ENCODE results near the gene CNTN1. TPM values are rescaled to one million over a fixed set of nuclear protein-coding genes. Genes with fewer than 3 reads are reported as not detected.
"Not testable (repeated sequence)": the region's sequence is repeated elsewhere in the genome, so short reads cannot be mapped to it uniquely, and the experiment has no call there.

CNTN1 gene
- total RNA-seq, 1 experiment from 2014 or later, result 6.5 TPM

GRCh38 chr12:41076114-41076513, 383.9 kb downstream of the CNTN1 start:
- no peak overlapping the region for H3K4me3 Mint-ChIP-seq
- Histone ChIP-seq H3K23me2 (ENCODE audit: insufficient read length, low read depth, low read length, poor library complexity, severe bottlenecking) (no peaks in the 10 kb centered on the region), H2AFZ (ENCODE audit: low read length) (no peak overlapping the region), H3K18ac (ENCODE audit: insufficient read length, low read depth, low read length) (no peak overlapping the region), H3K27me3 (ENCODE audit: insufficient read depth, low read length) (no peaks in the 10 kb centered on the region), H2BK120ac (ENCODE audit: low read depth, low read length, poor library complexity, severe bottlenecking) (no peak overlapping the region), H3K4me1 (ENCODE audit: insufficient read depth, low read length) (no peaks in the 10 kb centered on the region), H2AK5ac (ENCODE audit: insufficient read length, low read length) (no peak overlapping the region), H2BK12ac (ENCODE audit: insufficient read length, low read depth, low read length) (no peak overlapping the region), H3K9ac (ENCODE audit: extremely low read depth, insufficient read length, low read length) (no peak overlapping the region), H4K8ac (replicated peaks; ENCODE audit: insufficient read length, low read depth, low read length) (no peak overlapping the region), H4K91ac (ENCODE audit: insufficient read length, low read depth, low read length) (no peak overlapping the region), H3K79me1 (ENCODE audit: insufficient read depth, low read depth, low read length, poor library complexity, severe bottlenecking) (no peaks in the 10 kb centered on the region), H3K27ac (ENCODE audit: insufficient read length, low read depth, low read length) (no peak overlapping the region), H3K14ac (ENCODE audit: insufficient read depth, low read length) (no peak overlapping the region), H3T11ph (ENCODE audit: low read length) (no peak overlapping the region), H2BK5ac (ENCODE audit: insufficient read length, low read length) (no peak overlapping the region), H4K5ac (ENCODE audit: insufficient read length, low read depth, low read length) (no peak overlapping the region), H3K9me3 (ENCODE audit: control insufficient read depth, low read depth, low read length) (peaks cover 5% of the 10 kb centered on the region), H3K56ac (ENCODE audit: insufficient read length, low read depth, low read length) (no peak overlapping the region), H2BK20ac (ENCODE audit: low read depth, low read length, poor library complexity, severe bottlenecking) (no peak overlapping the region), H3K79me2 (ENCODE audit: insufficient read depth, low read length) (no peaks in the 10 kb centered on the region), H3K4me2 (ENCODE audit: insufficient read depth, insufficient read length, low read length) (no peak overlapping the region), H2BK15ac (ENCODE audit: low read depth, low read length) (no peak overlapping the region), H4K20me1 (ENCODE audit: control insufficient read depth, insufficient read depth, insufficient read length) (no peaks in the 10 kb centered on the region), H3K23ac (ENCODE audit: insufficient read length, low read depth, low read length) (no peak overlapping the region), H3K4ac (ENCODE audit: low read depth, low read length) (no peak overlapping the region)
- H3K9me3 Mint-ChIP-seq, result peaks cover 14 to 16% of the 10 kb centered on the region in 2 experiments
- no peak for DNase-seq
- TF ChIP-seq, protein P1, sequence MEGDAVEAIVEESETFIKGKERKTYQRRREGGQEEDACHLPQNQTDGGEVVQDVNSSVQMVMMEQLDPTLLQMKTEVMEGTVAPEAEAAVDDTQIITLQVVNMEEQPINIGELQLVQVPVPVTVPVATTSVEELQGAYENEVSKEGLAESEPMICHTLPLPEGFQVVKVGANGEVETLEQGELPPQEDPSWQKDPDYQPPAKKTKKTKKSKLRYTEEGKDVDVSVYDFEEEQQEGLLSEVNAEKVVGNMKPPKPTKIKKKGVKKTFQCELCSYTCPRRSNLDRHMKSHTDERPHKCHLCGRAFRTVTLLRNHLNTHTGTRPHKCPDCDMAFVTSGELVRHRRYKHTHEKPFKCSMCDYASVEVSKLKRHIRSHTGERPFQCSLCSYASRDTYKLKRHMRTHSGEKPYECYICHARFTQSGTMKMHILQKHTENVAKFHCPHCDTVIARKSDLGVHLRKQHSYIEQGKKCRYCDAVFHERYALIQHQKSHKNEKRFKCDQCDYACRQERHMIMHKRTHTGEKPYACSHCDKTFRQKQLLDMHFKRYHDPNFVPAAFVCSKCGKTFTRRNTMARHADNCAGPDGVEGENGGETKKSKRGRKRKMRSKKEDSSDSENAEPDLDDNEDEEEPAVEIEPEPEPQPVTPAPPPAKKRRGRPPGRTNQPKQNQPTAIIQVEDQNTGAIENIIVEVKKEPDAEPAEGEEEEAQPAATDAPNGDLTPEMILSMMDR (conservative IDR thresholded peaks at IDR 0.05), result no peak
- H3K27me3 Mint-ChIP-seq (ENCODE audit: low read depth), result no peaks in the 10 kb centered on the region; the same call in 1 of the 2 replicates
- no peak overlapping the region for H3K27ac Mint-ChIP-seq
- no peaks in the 10 kb centered on the region for H3K4me1 Mint-ChIP-seq
- WGBS (ENCODE audit: extremely low coverage, insufficient read length, low lambda C conversion rate), result no CpG with 5 or more reads among the region's 7 CpGs
- H3K36me3 Mint-ChIP-seq (ENCODE audit: insufficient read depth in 1 of 3, low read depth in 3 of 3), result peaks cover 0 to 16% (median 13%) of the 10 kb centered on the region in 3 experiments; a peak in 6 of 7 replicates

GRCh38 chr12:41081241-41081640, 389.0 kb downstream of the CNTN1 start:
- Mint-ChIP-seq H3K36me3 (ENCODE audit: insufficient read depth in 1 of 3, low read depth in 3 of 3) (peaks cover 3 to 16% (median 14%) of the 10 kb centered on the region in 3 experiments; a peak in 6 of 7 replicates), H3K9me3 (peaks cover 15 to 23% of the 10 kb centered on the region in 2 experiments)
- H2BK120ac ChIP-seq (ENCODE audit: low read depth, low read length, poor library complexity, severe bottlenecking); DNase-seq; H3K27ac ChIP-seq (ENCODE audit: insufficient read length, low read depth, low read length); H2BK12ac ChIP-seq (ENCODE audit: insufficient read length, low read depth, low read length); H3K9me3 ChIP-seq (ENCODE audit: control insufficient read depth, low read depth, low read length); H3K23me2 ChIP-seq (ENCODE audit: insufficient read length, low read depth, low read length, poor library complexity, severe bottlenecking); H2BK20ac ChIP-seq (ENCODE audit: low read depth, low read length, poor library complexity, severe bottlenecking); H3K4me2 ChIP-seq (ENCODE audit: insufficient read depth, insufficient read length, low read length); H3K4ac ChIP-seq (ENCODE audit: low read depth, low read length); H3K79me2 ChIP-seq (ENCODE audit: insufficient read depth, low read length); H3K14ac ChIP-seq (ENCODE audit: insufficient read depth, low read length); H4K8ac ChIP-seq (replicated peaks; ENCODE audit: insufficient read length, low read depth, low read length); H3K27ac Mint-ChIP-seq; H2AFZ ChIP-seq (ENCODE audit: low read length); H3K27me3 ChIP-seq (ENCODE audit: insufficient read depth, low read length); H3K79me1 ChIP-seq (ENCODE audit: insufficient read depth, low read depth, low read length, poor library complexity, severe bottlenecking); H2BK15ac ChIP-seq (ENCODE audit: low read depth, low read length); H2AK5ac ChIP-seq (ENCODE audit: insufficient read length, low read length); H3K18ac ChIP-seq (ENCODE audit: insufficient read length, low read depth, low read length); H3K27me3 Mint-ChIP-seq (ENCODE audit: low read depth); H3K56ac ChIP-seq (ENCODE audit: insufficient read length, low read depth, low read length); H4K5ac ChIP-seq (ENCODE audit: insufficient read length, low read depth, low read length); H3K23ac ChIP-seq (ENCODE audit: insufficient read length, low read depth, low read length); H2BK5ac ChIP-seq (ENCODE audit: insufficient read length, low read length); H3T11ph ChIP-seq (ENCODE audit: low read length); H3K4me1 Mint-ChIP-seq; H3K9ac ChIP-seq (ENCODE audit: extremely low read depth, insufficient read length, low read length); H4K91ac ChIP-seq (ENCODE audit: insufficient read length, low read depth, low read length); H4K20me1 ChIP-seq (ENCODE audit: control insufficient read depth, insufficient read depth, insufficient read length); H3K4me1 ChIP-seq (ENCODE audit: insufficient read depth, low read length); H3K4me3 Mint-ChIP-seq: not testable (repeated sequence)
- WGBS (ENCODE audit: extremely low coverage, insufficient read length, low lambda C conversion rate), result no CpG with 5 or more reads among the region's 1 CpG

All from H9 (cell line).